GM10266 (cell line): ENCODE data around the gene KRTAP10-9.
"Not testable (repeated sequence)": the region's sequence is repeated elsewhere in the genome, so short reads cannot be mapped to it uniquely, and the experiment has no call there.

Experiments used
- DNase-seq: peaks from one replicate; pipeline ENCODE4 v3.0.0; 2012; ENCODE audit errors: extremely low spot score
- TF ChIP-seq, protein P1 (sequence below): IDR thresholded peaks from 2 replicates; pipeline ENCODE4 v1.5.1; 2012; ENCODE audit warnings: mild to moderate bottlenecking, low read depth; ENCODE audit not compliant: control insufficient read depth, insufficient read depth; ENCODE audit errors: missing control alignments

KRTAP10-9 gene

DNA sequence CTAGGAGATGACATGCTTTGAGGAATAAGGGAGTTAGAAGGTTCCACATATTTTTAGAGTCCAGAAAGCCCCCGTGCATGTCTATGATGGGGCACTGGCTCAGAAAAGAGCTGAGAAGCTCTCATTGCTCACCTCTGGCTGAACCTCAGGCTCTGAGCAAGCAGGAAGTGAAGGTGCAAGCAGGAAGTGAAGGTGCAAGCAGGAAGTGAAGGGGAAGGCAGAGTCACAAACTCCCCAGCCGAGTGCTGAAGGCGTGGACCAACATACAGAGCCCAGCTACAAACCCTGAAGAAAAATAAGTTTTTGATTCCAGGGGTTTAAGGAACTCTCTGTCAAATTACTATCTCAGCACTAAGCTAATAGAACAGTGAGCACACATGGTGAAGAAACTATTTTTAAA, 8.0 kb upstream of the KRTAP10-9 start:
- no peak for DNase-seq
- TF ChIP-seq, protein P1, sequence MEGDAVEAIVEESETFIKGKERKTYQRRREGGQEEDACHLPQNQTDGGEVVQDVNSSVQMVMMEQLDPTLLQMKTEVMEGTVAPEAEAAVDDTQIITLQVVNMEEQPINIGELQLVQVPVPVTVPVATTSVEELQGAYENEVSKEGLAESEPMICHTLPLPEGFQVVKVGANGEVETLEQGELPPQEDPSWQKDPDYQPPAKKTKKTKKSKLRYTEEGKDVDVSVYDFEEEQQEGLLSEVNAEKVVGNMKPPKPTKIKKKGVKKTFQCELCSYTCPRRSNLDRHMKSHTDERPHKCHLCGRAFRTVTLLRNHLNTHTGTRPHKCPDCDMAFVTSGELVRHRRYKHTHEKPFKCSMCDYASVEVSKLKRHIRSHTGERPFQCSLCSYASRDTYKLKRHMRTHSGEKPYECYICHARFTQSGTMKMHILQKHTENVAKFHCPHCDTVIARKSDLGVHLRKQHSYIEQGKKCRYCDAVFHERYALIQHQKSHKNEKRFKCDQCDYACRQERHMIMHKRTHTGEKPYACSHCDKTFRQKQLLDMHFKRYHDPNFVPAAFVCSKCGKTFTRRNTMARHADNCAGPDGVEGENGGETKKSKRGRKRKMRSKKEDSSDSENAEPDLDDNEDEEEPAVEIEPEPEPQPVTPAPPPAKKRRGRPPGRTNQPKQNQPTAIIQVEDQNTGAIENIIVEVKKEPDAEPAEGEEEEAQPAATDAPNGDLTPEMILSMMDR = no peak

DNA sequence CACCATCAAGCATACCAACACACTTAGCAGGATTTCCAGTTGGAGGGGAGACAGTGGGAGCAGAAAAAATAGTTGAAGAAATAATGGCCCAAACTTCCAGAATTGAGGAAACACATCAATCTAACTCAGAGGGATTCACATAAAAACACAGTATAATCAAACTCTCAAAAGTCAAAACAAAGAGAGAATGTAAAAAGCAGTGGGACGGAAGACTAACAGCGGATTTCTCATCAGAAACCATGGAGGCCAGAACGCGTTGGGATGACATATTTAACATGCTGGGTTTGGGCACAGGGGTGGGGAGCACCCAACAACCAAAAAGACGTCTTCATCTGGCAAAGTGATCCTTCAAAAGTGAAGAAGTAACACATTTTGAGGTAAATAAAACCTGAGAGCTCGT, 7.0 kb upstream of the KRTAP10-9 start:
- DNase-seq = no peak
- TF ChIP-seq, protein P1 = no peak

DNA sequence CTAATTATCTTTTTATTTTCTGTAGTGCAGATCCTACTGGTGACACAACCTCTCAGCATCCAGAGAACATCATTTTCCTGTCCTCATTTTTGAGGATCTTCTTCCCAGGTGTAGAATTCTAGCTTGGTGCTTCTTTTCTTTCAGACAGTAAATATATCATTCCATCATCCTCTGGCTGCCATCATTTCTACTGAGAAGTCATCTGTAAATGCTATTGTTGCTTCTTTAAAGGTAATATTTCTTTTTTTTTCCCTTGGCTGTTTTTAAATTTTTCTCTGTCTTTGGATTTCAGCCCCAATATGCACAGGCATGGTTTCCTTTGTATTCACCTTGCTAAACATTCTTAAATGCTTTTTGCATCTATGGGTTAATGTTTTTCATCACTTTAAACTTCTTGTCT, 3.3 kb upstream of the KRTAP10-9 start:
- TF ChIP-seq, protein P1 = no peak
- no peak for DNase-seq

DNA sequence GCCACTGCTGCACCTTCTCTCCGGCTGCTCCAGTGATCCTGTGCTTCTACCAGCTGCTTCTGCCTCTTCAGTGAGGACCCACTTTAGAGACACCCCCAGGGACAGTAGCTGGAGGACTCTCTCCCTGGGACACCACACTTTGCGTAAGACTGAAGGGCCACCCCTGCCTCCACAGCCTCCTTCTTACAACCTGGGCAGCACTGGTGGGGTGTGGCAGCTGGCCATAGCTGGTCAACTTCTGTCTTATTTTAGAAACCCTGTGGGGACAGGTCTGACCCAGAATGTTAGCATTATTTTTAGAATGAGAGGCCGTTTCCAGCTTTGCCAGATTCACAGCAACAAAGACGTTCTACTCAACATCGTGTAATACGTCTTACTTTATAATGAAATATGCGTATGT, 1.1 kb upstream of the KRTAP10-9 start:
- no peak for DNase-seq
- TF ChIP-seq, protein P1 = no peak

DNA sequence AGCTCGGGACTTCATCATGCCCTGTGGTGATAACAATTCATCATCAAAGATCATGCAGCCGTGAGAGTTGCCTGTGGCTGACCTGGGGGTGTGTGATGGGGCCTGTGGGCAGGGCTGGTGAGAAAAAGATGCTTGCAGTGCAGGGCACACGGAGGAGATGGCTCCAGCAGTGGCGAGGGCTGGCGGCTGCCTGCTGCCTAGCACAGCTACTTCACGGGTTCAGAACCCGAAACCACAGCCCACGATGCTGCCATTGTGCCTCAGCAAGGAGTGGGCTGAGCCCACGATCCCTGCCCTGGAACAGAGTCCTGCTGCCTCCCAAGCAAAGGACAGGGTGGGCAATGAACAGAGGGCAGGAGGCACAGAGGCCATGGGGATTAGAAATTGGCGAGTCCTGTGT, 631 bp upstream of the KRTAP10-9 start:
- DNase-seq = no peak
- TF ChIP-seq, protein P1 = no peak

DNA sequence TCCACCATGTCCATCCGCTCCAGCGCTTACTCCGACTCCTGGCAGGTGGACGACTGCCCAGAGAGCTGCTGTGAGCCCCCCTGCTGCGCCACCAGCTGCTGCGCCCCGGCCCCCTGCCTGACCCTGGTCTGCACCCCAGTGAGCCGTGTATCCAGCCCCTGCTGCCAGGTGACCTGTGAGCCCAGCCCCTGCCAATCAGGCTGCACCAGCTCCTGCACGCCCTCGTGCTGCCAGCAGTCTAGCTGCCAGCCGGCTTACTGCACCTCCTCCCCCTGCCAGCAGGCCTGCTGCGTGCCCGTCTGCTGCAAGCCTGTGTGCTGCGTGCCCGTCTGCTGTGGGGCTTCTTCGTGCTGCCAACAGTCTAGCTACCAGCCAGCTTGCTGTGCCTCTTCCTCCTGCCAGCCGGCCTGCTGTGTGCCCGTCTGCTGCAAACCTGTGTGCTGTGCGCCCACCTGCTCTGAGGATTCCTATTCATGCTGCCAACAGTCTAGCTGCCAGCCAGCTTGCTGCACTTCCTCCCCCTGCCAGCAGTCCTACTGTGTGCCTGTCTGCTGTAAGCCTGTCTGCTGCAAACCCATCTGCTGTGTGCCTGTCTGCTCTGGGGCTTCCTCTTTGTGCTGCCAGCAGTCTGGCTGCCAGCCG, 409 bp downstream of the KRTAP10-9 start:
- DNase-seq = not testable (repeated sequence)

DNA sequence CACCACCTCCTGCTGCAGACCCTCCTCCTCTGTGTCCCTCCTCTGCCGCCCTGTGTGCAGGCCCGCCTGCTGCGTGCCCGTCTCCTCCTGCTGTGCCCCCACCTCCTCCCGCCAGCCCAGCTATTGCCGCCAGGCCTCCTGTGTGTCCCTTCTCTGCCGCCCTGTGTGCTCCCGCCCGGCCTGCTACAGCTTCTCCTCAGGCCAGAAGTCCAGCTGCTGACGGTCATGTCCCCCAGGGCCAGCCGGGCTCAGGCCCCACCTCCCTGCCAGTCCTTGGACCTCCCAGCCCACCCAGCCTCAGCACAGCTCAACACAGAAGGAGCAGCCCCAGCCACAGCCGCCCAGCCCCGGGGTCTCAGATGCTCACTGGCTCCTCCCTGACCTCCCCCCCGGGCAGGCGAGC, 939 bp downstream of the KRTAP10-9 start:
- DNase-seq = not testable (repeated sequence)

DNA sequence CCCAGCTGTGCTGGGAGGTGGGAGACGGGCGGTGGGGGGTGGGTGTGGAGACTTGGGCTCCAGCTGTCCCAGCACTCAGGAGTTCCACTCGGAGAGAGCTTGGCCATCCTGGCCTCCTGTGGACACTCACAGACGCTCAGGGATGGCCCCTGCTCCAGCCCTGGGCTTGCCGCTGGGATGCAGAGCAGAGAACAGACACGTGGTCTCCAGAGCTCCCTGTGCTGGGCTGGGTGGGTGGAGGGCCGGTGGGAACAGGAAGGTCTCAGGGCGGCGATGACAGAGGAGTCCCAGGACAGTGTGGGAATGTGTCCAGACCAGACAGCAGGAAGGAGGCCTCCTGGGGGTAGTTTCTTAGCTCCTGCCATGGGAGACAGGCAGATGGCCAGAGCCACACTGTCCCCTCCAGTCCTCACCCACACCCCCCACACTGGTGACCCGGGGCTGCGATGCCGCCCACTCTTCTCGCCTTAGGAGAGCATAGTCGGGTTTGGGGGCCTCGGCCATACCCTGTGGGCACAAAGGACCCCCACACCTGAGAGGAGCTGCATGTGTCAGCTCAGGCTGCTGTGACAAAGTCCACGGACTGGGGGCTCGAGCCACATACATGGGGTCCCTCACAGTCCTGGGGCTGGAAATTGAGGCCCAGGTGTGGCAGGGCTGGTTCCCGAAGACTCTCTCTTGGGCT, 2.0 kb downstream of the KRTAP10-9 start:
- no peak for DNase-seq
- TF ChIP-seq, protein P1 = no peak
